ENCODE measurements around the gene SPRYD7.

DNA sequence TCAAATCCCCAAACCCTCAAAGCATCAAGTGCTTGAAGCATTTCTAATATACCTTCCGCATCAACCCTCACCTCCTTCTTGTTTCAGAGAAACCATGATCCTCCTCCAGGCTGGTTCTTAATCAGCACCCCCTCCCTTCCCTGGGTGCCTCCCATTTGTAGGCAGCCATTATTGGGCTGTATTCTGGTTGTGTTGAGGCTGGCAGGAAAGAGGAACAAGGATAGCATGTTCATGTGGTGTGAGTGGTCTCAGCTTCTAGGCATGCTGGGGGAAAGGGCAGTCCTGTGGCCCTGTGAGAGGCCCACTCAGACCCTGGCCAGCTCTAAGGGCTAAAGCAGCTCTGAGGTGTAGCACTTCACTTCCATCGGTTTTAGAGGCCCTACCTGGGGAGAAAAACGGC is 41.9 kb upstream of the SPRYD7 start:
- TF ChIP-seq EZH2 (IDR thresholded peaks at IDR 0.05; ENCODE audit: insufficient read depth, poor library complexity, severe bottlenecking), result no peak
- TF ChIP-seq EZH2phosphoT487 (IDR thresholded peaks at IDR 0.05; ENCODE audit: insufficient read depth, low read depth), result no peak
